ENCODE data around the gene RASSF7.

DNA sequence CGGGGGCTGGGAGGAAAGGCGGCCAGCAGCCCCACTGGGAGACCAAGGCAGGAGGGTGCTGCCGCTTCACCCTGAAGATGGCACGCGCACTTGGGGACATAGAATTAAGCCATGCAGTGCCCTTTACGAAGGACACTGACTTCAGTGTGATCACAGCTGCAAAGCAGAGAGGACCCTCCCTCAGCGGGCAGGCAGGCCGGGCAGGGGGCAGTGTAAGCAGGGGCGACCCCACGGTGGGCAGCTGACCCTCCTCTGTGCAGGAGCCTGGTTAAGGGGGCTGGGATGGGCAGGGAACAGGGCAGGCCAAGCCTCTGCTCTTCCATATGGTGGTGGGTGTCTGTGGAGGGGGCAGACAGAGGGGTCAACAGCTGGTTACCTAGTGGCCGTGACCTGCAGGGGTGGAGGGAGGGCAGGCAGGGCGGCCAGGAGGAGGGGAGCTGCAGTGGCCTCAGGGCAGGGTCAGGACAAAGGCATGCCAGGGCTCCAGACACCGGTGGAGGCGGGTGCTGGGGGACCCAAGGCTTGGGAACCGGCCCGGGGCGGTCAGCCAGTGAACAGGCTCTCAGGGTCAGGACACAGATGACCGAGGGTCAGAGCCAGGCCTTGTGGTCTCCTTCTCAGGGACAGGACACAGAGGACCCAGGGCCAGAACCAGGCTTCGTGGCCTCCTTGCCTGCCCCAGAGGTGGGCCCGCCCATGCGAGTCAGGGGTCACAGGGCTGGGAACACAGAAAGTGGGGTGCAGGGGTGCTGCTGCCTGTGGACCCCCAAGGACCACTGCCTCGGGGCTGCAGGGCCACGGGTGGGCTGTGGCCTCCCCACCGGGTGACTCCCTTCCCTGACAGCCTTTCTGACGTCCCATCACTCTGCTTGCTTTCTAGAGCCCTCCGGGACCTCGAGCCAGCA is 7.4 kb upstream of the RASSF7 start:
- TF ChIP-seq, protein P1, sequence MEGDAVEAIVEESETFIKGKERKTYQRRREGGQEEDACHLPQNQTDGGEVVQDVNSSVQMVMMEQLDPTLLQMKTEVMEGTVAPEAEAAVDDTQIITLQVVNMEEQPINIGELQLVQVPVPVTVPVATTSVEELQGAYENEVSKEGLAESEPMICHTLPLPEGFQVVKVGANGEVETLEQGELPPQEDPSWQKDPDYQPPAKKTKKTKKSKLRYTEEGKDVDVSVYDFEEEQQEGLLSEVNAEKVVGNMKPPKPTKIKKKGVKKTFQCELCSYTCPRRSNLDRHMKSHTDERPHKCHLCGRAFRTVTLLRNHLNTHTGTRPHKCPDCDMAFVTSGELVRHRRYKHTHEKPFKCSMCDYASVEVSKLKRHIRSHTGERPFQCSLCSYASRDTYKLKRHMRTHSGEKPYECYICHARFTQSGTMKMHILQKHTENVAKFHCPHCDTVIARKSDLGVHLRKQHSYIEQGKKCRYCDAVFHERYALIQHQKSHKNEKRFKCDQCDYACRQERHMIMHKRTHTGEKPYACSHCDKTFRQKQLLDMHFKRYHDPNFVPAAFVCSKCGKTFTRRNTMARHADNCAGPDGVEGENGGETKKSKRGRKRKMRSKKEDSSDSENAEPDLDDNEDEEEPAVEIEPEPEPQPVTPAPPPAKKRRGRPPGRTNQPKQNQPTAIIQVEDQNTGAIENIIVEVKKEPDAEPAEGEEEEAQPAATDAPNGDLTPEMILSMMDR (IDR thresholded peaks at IDR 0.05): no peak
- no peak for TF ChIP-seq EZH2 (IDR thresholded peaks at IDR 0.05; ENCODE audit: borderline replicate concordance, insufficient read depth, low read depth, low read length, poor library complexity, severe bottlenecking)

Measured in B cell (primary cell).